Mesodermal cell (in vitro differentiated cells): Measurements from ENCODE around the gene NELFA.

Source experiments
- H3K27ac ChIP-seq: 2 replicates; pipeline ENCODE4 v1.7.0; 2013; ENCODE audit warnings: mild to moderate bottlenecking, low read depth, low read length, moderate library complexity; ENCODE audit not compliant: severe bottlenecking
- H3K36me3 ChIP-seq: 2 replicates; pipeline ENCODE4 v1.7.1; 2013; ENCODE audit warnings: mild to moderate bottlenecking, low read length, moderate library complexity; ENCODE audit not compliant: control insufficient read depth, insufficient read depth
- H3K4me1 ChIP-seq: one replicate; pipeline ENCODE4 v1.7.1; 2013; ENCODE audit warnings: mild to moderate bottlenecking, low read length; ENCODE audit not compliant: insufficient read depth, control insufficient read depth, poor library complexity, severe bottlenecking
- H3K4me3 ChIP-seq: 2 replicates; pipeline ENCODE4 v1.7.0; 2013; ENCODE audit warnings: low read length, control low read depth, mild to moderate bottlenecking; ENCODE audit not compliant: insufficient read depth, poor library complexity, severe bottlenecking; ENCODE audit errors: extremely low read depth
- H3K9me3 ChIP-seq: 2 replicates; pipeline ENCODE4 v1.7.1; 2013; ENCODE audit warnings: mild to moderate bottlenecking, low read length, moderate library complexity; ENCODE audit not compliant: control insufficient read depth
- WGBS, 2 experiments: methylation state at CpG; one replicate each; pipeline ENCODE4 v1.1.5; 2013; ENCODE audit warnings: missing lambda C conversion rate in 2 of 2; ENCODE audit not compliant: insufficient coverage in 2 of 2; 5-methylcytosine and 5-hydroxymethylcytosine counted together

Gene NELFA

GRCh38 chr4:1972414-1972813 is 36.4 kb downstream of the NELFA start:
- H3K4me3 ChIP-seq = no peak overlapping the region
- H3K9me3 ChIP-seq = no peaks in the 10 kb centered on the region
- H3K4me1 ChIP-seq = no peaks in the 10 kb centered on the region
- H3K27ac ChIP-seq = no peak overlapping the region
- 95 to 96% methylated on average over 6 to 7 of the region's 10 CpGs for WGBS, 2 experiments
- H3K36me3 ChIP-seq = peaks cover 92% of the 10 kb centered on the region

GRCh38 chr4:1971456-1972200 is 37.1 kb downstream of the NELFA start:
- Histone ChIP-seq H3K4me3 (no peak overlapping the region), H3K36me3 (peaks cover 86% of the 10 kb centered on the region), H3K27ac (no peak overlapping the region), H3K9me3 (no peaks in the 10 kb centered on the region), H3K4me1 (no peaks in the 10 kb centered on the region)
- WGBS, 2 experiments = 97 to 98% methylated on average over 15 to 16 of the region's 16 CpGs

- Histone ChIP-seq H3K4me1 (no peaks in the 10 kb centered on the region), H3K4me3 (no peak overlapping the region), H3K27ac (no peak overlapping the region), H3K36me3 (peaks cover 83% of the 10 kb centered on the region), H3K9me3 (no peaks in the 10 kb centered on the region)
- 96 to 98% methylated on average over 5 to 6 of the region's 6 CpGs for WGBS, 2 experiments
Observed at GRCh38 chr4:1970926-1971325, 37.8 kb downstream of the NELFA start.

GRCh38 chr4:1969928-1970723 is 38.6 kb downstream of the NELFA start:
- no peaks in the 10 kb centered on the region for H3K4me1 ChIP-seq
- no peak overlapping the region for H3K4me3 ChIP-seq
- WGBS, 2 experiments = 95 to 97% methylated on average over 14 to 15 of the region's 17 CpGs
- no peak overlapping the region for H3K27ac ChIP-seq
- peaks cover 83% of the 10 kb centered on the region for H3K36me3 ChIP-seq
- no peaks in the 10 kb centered on the region for H3K9me3 ChIP-seq

GRCh38 chr4:1968686-1969295 is 40.0 kb downstream of the NELFA start:
- Histone ChIP-seq H3K4me1 (no peaks in the 10 kb centered on the region), H3K27ac (no peak overlapping the region), H3K4me3 (no peak overlapping the region), H3K36me3 (peaks cover 83% of the 10 kb centered on the region), H3K9me3 (no peaks in the 10 kb centered on the region)
- WGBS, 2 experiments = 95 to 98% methylated on average over 4 to 7 of the region's 7 CpGs

GRCh38 chr4:1967512-1968149 is 41.1 kb downstream of the NELFA start:
- peaks cover 84% of the 10 kb centered on the region for H3K36me3 ChIP-seq
- H3K27ac ChIP-seq = no peak overlapping the region
- H3K9me3 ChIP-seq = no peaks in the 10 kb centered on the region
- no peak overlapping the region for H3K4me3 ChIP-seq
- 93 to 97% methylated on average over 3 to 5 of the region's 5 CpGs for WGBS, 2 experiments
- no peaks in the 10 kb centered on the region for H3K4me1 ChIP-seq

- peaks cover 89% of the 10 kb centered on the region for H3K36me3 ChIP-seq
- no peaks in the 10 kb centered on the region for H3K9me3 ChIP-seq
- WGBS, 2 experiments = 100% methylated on average over 1 of the region's 1 CpG; no CpG with 5 or more reads in 1 of the 2 experiments
- H3K4me1 ChIP-seq = no peaks in the 10 kb centered on the region
- no peak overlapping the region for H3K4me3 ChIP-seq
- no peak overlapping the region for H3K27ac ChIP-seq
Observed at GRCh38 chr4:1964971-1965370, 43.8 kb downstream of the NELFA start.

- Histone ChIP-seq H3K36me3 (peaks cover 90% of the 10 kb centered on the region), H3K4me1 (no peaks in the 10 kb centered on the region), H3K4me3 (no peak overlapping the region), H3K9me3 (no peaks in the 10 kb centered on the region), H3K27ac (no peak overlapping the region)
- 71 to 79% methylated on average over 3 to 5 of the region's 6 CpGs for WGBS, 2 experiments
Observed at GRCh38 chr4:1964443-1964842, 44.3 kb downstream of the NELFA start.

- H3K4me1 ChIP-seq = no peaks in the 10 kb centered on the region
- H3K9me3 ChIP-seq = no peaks in the 10 kb centered on the region
- WGBS, 2 experiments = 93 to 97% methylated on average over 3 to 4 of the region's 4 CpGs
- H3K4me3 ChIP-seq = no peak overlapping the region
- H3K27ac ChIP-seq = no peak overlapping the region
- H3K36me3 ChIP-seq = peaks cover 90% of the 10 kb centered on the region
Observed at GRCh38 chr4:1962980-1963379, 45.8 kb downstream of the NELFA start.

- Histone ChIP-seq H3K4me3 (no peak overlapping the region), H3K4me1 (no peaks in the 10 kb centered on the region), H3K36me3 (peaks cover 97% of the 10 kb centered on the region), H3K9me3 (no peaks in the 10 kb centered on the region), H3K27ac (no peak overlapping the region)
- 88 to 100% methylated on average over 4 of the region's 4 CpGs for WGBS, 2 experiments
Observed at GRCh38 chr4:1961563-1961962, 47.2 kb downstream of the NELFA start.
